Keratinocyte (primary cell): ENCODE data around the gene F8A1. TPM values are rescaled to one million over a fixed set of nuclear protein-coding genes. Genes with fewer than 3 reads are reported as not detected.
"Not testable (repeated sequence)": the region's sequence is repeated elsewhere in the genome, so short reads cannot be mapped to it uniquely, and the experiment has no call there.

ENCODE experiments used
- DNase-seq: peaks from one replicate; pipeline ENCODE4 v3.0.0-alpha.2; 2011; ENCODE audit warnings: low read depth, missing footprints, low spot score
- FAIRE-seq: peaks from 2 replicates; lab custom pipeline; 2011; peaks lifted over from hg19 to GRCh38; lab: Jason Lieb, UNC
- H2AFZ ChIP-seq: 2 replicates; pipeline ENCODE4 v1.6.0; 2012; ENCODE audit warnings: low read length, control low read depth, inconsistent platforms; ENCODE audit not compliant: control insufficient read depth
- H3K27ac ChIP-seq: 2 replicates; pipeline ENCODE4 v1.5.1; 2011; ENCODE audit warnings: low read length; ENCODE audit not compliant: control insufficient read depth, insufficient read depth
- H3K27me3 ChIP-seq: 3 replicates; pipeline ENCODE4 v1.6.0; 2011; ENCODE audit warnings: low read length; ENCODE audit not compliant: control insufficient read depth, insufficient read depth; ENCODE audit errors: extremely low read depth
- H3K36me3 ChIP-seq, 2 experiments: 2 replicates in 1 of 2; 3 replicates in 1 of 2; pipeline ENCODE4 v1.5.1; 2011; ENCODE audit warnings: low read length in 2 of 2, mild to moderate bottlenecking in 1 of 2; ENCODE audit not compliant: control insufficient read depth in 2 of 2, insufficient read depth in 2 of 2; ENCODE audit errors: extremely low read depth in 1 of 2
- H3K4me1 ChIP-seq: 3 replicates; pipeline ENCODE4 v1.5.1; 2011; ENCODE audit warnings: low read length; ENCODE audit not compliant: control insufficient read depth, insufficient read depth; ENCODE audit errors: extremely low read depth
- H3K4me2 ChIP-seq: 3 replicates; pipeline ENCODE4 v1.6.0; 2011; ENCODE audit warnings: low read depth, low read length; ENCODE audit not compliant: control insufficient read depth, insufficient read depth; ENCODE audit errors: extremely low read depth
- H3K4me3 ChIP-seq, 3 experiments: fragments of 200-600 bp in 1 of 3; sonication (generic) in 1 of 3; 2 replicates in 2 of 3; 3 replicates in 1 of 3; pipeline ENCODE4 v1.5.1; 2011 to 2016; ENCODE audit warnings: low read length in 3 of 3, mild to moderate bottlenecking in 3 of 3, control low read depth in 2 of 3, inconsistent platforms in 1 of 3, low read depth in 1 of 3, mixed read lengths in 1 of 3, mixed run types in 1 of 3, moderate library complexity in 1 of 3; ENCODE audit not compliant: control insufficient read depth in 2 of 3, insufficient read depth in 2 of 3; ENCODE audit errors: extremely low read depth in 1 of 3
- H3K79me2 ChIP-seq: 2 replicates; pipeline ENCODE4 v1.6.0; 2012; ENCODE audit warnings: low read length; ENCODE audit not compliant: control insufficient read depth, insufficient read depth
- H3K9ac ChIP-seq: 3 replicates; pipeline ENCODE4 v1.6.0; 2011; ENCODE audit warnings: low read length; ENCODE audit not compliant: control insufficient read depth, insufficient read depth; ENCODE audit errors: extremely low read depth
- H3K9me1 ChIP-seq: 3 replicates; pipeline ENCODE4 v1.6.0; 2011; ENCODE audit warnings: low read length; ENCODE audit not compliant: control insufficient read depth, insufficient read depth; ENCODE audit errors: extremely low read depth
- H3K9me3 ChIP-seq: 2 replicates; pipeline ENCODE4 v1.5.1; 2012; ENCODE audit warnings: low read depth, low read length; ENCODE audit not compliant: control insufficient read depth
- H4K20me1 ChIP-seq: 3 replicates; pipeline ENCODE4 v1.6.0; 2011; ENCODE audit warnings: low read length; ENCODE audit not compliant: control insufficient read depth, insufficient read depth; ENCODE audit errors: extremely low read depth
- EZH2 ChIP-seq: IDR thresholded peaks from one replicate; pipeline ENCODE4 v1.6.1; 2012; ENCODE audit warnings: inconsistent platforms, mild to moderate bottlenecking, low read length, moderate library complexity
- dilution Hi-C: fragments of 300-500 bp; cut with MboI; formaldehyde crosslinking; loops from one replicate; pipeline ENCODE4 v1.7.0; 2020; ENCODE audit warnings: low sequenced_read_pairs; ENCODE audit not compliant: extremely low pct_ligation_motif_present
- polyA minus RNA-seq, 3 experiments: library from RNA; depleted of rRNA, polyadenylated mRNA; stranded (reverse); fragments of >200 nt; gene quantifications; 1 replicate in 1 of 3; 2 replicates in 1 of 3; 3 replicates in 1 of 3; pipeline ENCODE4 v1.2.3, GENCODE V29; 2011
- polyA plus RNA-seq, 5 experiments: library from polyadenylated mRNA; depleted of rRNA in 3 of 5; stranded (reverse) in 3 of 5; stranded (forward) in 1 of 5; unstranded in 1 of 5; fragments of >200 nt; gene quantifications; 1 replicate in 1 of 5; 2 replicates in 3 of 5; 3 replicates in 1 of 5; pipeline versions ENCODE4 v1.2.1 to v1.2.3, GENCODE V29; 2011 to 2012; ENCODE audit warnings: missing spikeins in 2 of 5, low read depth in 1 of 5, low replicate concordance in 1 of 5
- TF ChIP-seq, protein P1 (sequence below), 3 experiments: IDR thresholded peaks in 1 of 3; conservative IDR thresholded peaks in 1 of 3; optimal IDR thresholded peaks in 1 of 3; 2 replicates in 2 of 3; 3 replicates in 1 of 3; pipeline versions ENCODE3 to v1.5.1; 2011; ENCODE audit warnings: low read length in 3 of 3, mild to moderate bottlenecking in 3 of 3, moderate library complexity in 2 of 3, control low read depth in 1 of 3, inconsistent platforms in 1 of 3; ENCODE audit not compliant: insufficient read depth in 2 of 3; ENCODE audit errors: extremely low read depth in 1 of 3

The F8A1 gene
- polyA plus RNA-seq (1.8 to 3.5 TPM (median 2.8 TPM) in 3 replicates), polyA minus RNA-seq (1.5 to 11.3 TPM (median 1.7 TPM) in 3 replicates)
- polyA plus RNA-seq (2011; ENCODE audit: low read depth) = 1.4 TPM
- polyA plus RNA-seq (2011; cell fraction: cytosol; rRNA removed) = 3.0 TPM in 2 replicates
- 2.8 and 3.0 TPM in 2 replicates for polyA plus RNA-seq (2011; cell fraction: nucleus; rRNA removed)
- 3.1 and 11.3 TPM in 2 replicates for polyA plus RNA-seq (2012; ENCODE audit: low replicate concordance)
- not detected for polyA minus RNA-seq (2011; cell fraction: cytosol; rRNA and poly(A)+ RNA removed)
- 0.74 and 1.1 TPM in 2 replicates for polyA minus RNA-seq (2011; cell fraction: nucleus; rRNA and poly(A)+ RNA removed)

DNA sequence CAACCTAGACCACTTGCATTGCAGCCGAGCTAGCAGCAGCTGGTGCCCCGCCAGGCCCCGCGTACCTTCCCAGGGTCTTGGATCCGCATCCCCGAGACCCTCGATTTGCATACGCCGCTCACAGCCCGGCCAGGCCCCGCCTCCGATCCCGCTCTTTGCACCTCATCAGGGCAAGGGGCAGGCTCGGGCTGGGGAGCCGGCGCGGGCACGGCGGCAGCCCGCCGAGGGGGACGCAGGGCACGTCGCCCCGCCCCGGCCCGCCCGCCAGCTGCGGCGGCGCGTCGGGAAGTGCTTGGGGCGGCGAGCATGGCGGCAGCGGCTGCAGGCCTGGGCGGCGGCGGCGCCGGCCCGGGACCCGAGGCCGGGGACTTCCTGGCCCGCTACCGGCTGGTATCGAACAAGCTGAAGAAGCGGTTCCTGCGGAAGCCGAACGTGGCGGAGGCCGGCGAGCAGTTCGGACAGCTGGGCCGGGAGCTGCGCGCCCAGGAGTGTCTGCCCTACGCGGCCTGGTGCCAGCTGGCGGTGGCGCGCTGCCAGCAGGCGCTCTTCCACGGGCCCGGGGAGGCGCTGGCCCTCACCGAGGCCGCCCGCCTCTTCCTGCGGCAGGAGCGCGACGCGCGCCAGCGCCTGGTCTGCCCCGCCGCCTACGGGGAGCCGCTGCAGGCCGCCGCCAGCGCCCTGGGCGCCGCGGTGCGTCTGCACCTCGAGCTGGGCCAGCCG is at the start of gene F8A1:
TSS of gene F8A1 (plus strand) at position 287 of the 720 bp plus-strand sequence. CDS start at position 307, 20 bp downstream.
- DNase-seq, H4K20me1 ChIP-seq, H3K79me2 ChIP-seq, dilution Hi-C loops, H3K9me1 ChIP-seq, H3K27me3 ChIP-seq, H3K27ac ChIP-seq, H3K4me1 ChIP-seq, H3K9me3 ChIP-seq, FAIRE-seq, H3K4me3 ChIP-seq, H2AFZ ChIP-seq, H3K4me2 ChIP-seq, H3K36me3 ChIP-seq, H3K9ac ChIP-seq: not testable (repeated sequence)

DNA sequence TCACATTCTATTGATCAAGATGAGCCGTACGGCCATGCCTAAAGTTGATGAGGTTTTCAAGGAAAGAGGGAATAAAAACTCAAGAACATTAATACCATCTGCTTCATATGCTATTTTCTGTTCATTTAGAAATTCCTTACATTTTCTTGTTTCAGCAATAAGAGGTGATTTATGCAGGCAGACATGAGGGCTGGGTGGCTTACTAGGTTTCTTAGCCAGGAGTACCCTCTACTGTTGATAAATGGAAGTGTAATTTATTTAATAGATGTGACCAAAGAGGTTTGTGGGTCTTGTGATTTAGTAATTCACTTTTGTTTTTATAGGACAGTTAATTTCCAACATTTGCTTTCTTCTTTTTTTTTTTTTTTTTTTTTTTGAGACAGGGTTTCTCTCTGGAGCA is 45.3 kb upstream of the F8A1 start:
- DNase-seq (no peak), FAIRE-seq (no peak)
- no peak overlapping the region for H3K9ac ChIP-seq
- no peaks in the 10 kb centered on the region for H3K9me3 ChIP-seq
- no peak overlapping the region for H3K4me2 ChIP-seq
- H3K9me1 ChIP-seq = no peaks in the 10 kb centered on the region
- no peaks in the 10 kb centered on the region for H3K4me1 ChIP-seq
- dilution Hi-C loops = no loop called here
- H3K27ac ChIP-seq = no peak overlapping the region
- H4K20me1 ChIP-seq = no peaks in the 10 kb centered on the region
- no peak overlapping the region for H2AFZ ChIP-seq
- H3K4me3 ChIP-seq = no peak overlapping the region
- H3K27me3 ChIP-seq = no peaks in the 10 kb centered on the region
- H3K36me3 ChIP-seq = no peaks in the 10 kb centered on the region
- TF ChIP-seq, protein P1, sequence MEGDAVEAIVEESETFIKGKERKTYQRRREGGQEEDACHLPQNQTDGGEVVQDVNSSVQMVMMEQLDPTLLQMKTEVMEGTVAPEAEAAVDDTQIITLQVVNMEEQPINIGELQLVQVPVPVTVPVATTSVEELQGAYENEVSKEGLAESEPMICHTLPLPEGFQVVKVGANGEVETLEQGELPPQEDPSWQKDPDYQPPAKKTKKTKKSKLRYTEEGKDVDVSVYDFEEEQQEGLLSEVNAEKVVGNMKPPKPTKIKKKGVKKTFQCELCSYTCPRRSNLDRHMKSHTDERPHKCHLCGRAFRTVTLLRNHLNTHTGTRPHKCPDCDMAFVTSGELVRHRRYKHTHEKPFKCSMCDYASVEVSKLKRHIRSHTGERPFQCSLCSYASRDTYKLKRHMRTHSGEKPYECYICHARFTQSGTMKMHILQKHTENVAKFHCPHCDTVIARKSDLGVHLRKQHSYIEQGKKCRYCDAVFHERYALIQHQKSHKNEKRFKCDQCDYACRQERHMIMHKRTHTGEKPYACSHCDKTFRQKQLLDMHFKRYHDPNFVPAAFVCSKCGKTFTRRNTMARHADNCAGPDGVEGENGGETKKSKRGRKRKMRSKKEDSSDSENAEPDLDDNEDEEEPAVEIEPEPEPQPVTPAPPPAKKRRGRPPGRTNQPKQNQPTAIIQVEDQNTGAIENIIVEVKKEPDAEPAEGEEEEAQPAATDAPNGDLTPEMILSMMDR (optimal IDR thresholded peaks at IDR 0.05 in 1 of 3, IDR thresholded peaks at IDR 0.05 in 1 of 3, conservative IDR thresholded peaks at IDR 0.05 in 1 of 3; ENCODE audit: extremely low read depth in 1 of 3, insufficient read depth in 2 of 3, low read length in 3 of 3) = peak in 1 of 3 experiments; percentile 34
- TF ChIP-seq EZH2 = no peak
- H3K79me2 ChIP-seq = no peaks in the 10 kb centered on the region
